GM19463 (cell line): ENCODE measurements around the gene CAPN5.
"Not testable (repeated sequence)": the region's sequence is repeated elsewhere in the genome, so short reads cannot be mapped to it uniquely, and the experiment has no call there.

Experiments used
- ATAC-seq: cut with Tn5 transposase; IDR thresholded peaks from one replicate; pipeline ENCODE4 v1.9.1; 2021; ENCODE audit warnings: mild to moderate bottlenecking, moderate library complexity; ENCODE audit not compliant: unreplicated experiment

Gene CAPN5

GRCh38 chr11:77066229-77067042 lies at the start of gene CAPN5:
TSS of gene CAPN5 (plus strand) at chr11:77066971. CDS start at chr11:77084887, 17,916 bp downstream.
- peak; percentile 92 for ATAC-seq

- not testable (repeated sequence) for ATAC-seq
Measured at GRCh38 chr11:77018396-77018924, 48.3 kb upstream of the CAPN5 start.

GRCh38 chr11:77019976-77020595 lies 46.7 kb upstream of the CAPN5 start:
- ATAC-seq = no peak

GRCh38 chr11:77020734-77021133 lies 46.0 kb upstream of the CAPN5 start:
- no peak for ATAC-seq

GRCh38 chr11:77024745-77025144 lies 42.0 kb upstream of the CAPN5 start:
- no peak for ATAC-seq

GRCh38 chr11:77026221-77026620 lies 40.5 kb upstream of the CAPN5 start:
- ATAC-seq = no peak

- no peak for ATAC-seq
Measured at GRCh38 chr11:77026743-77027142, 40.0 kb upstream of the CAPN5 start.

GRCh38 chr11:77027275-77027674 lies 39.5 kb upstream of the CAPN5 start:
- no peak for ATAC-seq

- no peak for ATAC-seq
Measured at GRCh38 chr11:77029829-77030228, 36.9 kb upstream of the CAPN5 start.

- ATAC-seq = no peak
Measured at GRCh38 chr11:77030834-77031414, 35.8 kb upstream of the CAPN5 start.

- ATAC-seq = no peak
Measured at GRCh38 chr11:77031599-77031998, 35.2 kb upstream of the CAPN5 start.

- ATAC-seq = no peak
Measured at GRCh38 chr11:77035039-77035438, 31.7 kb upstream of the CAPN5 start.

GRCh38 chr11:77035580-77035979 lies 31.2 kb upstream of the CAPN5 start:
- ATAC-seq = no peak

GRCh38 chr11:77036398-77036797 lies 30.4 kb upstream of the CAPN5 start:
- no peak for ATAC-seq

GRCh38 chr11:77037057-77037456 lies 29.7 kb upstream of the CAPN5 start:
- ATAC-seq = no peak

GRCh38 chr11:77038029-77038824 lies 28.5 kb upstream of the CAPN5 start:
- no peak for ATAC-seq

- ATAC-seq = peak; percentile 47
Measured at GRCh38 chr11:77038825-77039326, 27.9 kb upstream of the CAPN5 start.

- ATAC-seq = no peak
Measured at GRCh38 chr11:77039491-77040400, 27.0 kb upstream of the CAPN5 start.

- no peak for ATAC-seq
Measured at GRCh38 chr11:77040401-77040777, 26.4 kb upstream of the CAPN5 start.

GRCh38 chr11:77040889-77041288 lies 25.9 kb upstream of the CAPN5 start:
- no peak for ATAC-seq
